Amygdala (tissue), 56 donors: ENCODE measurements around the gene IFIT1B.
"Not testable (repeated sequence)": the region's sequence is repeated elsewhere in the genome, so short reads cannot be mapped to it uniquely, and the experiment has no call there.

Experiments
- DNase-seq, 56 donors: peaks; one replicate each; lab custom pipeline; 2025; lab: John Stamatoyannopoulos, UW

IFIT1B gene

GRCh38 chr10:89377705-89378637 is at the start of gene IFIT1B:
IFIT1B (plus strand) TSS chr10:89378056; CDS start chr10:89378136, 80 bp downstream.
- DNase-seq: no peak

- DNase-seq: no peak
Observed at GRCh38 chr10:89329151-89329550, 48.7 kb upstream of the IFIT1B start.

GRCh38 chr10:89330014-89330413 is 47.8 kb upstream of the IFIT1B start:
- not testable (repeated sequence) for DNase-seq

- DNase-seq: no peak
Observed at GRCh38 chr10:89330537-89331212, 47.2 kb upstream of the IFIT1B start.

- not testable (repeated sequence) for DNase-seq
Observed at GRCh38 chr10:89331487-89332122, 46.3 kb upstream of the IFIT1B start.

GRCh38 chr10:89332123-89332633 is 45.7 kb upstream of the IFIT1B start:
- no peak for DNase-seq

GRCh38 chr10:89335226-89335625 is 42.6 kb upstream of the IFIT1B start:
- no peak for DNase-seq

GRCh38 chr10:89336241-89336640 is 41.6 kb upstream of the IFIT1B start:
- DNase-seq: no peak

- DNase-seq: no peak
Observed at GRCh38 chr10:89337484-89337883, 40.4 kb upstream of the IFIT1B start.

GRCh38 chr10:89338713-89339112 is 39.1 kb upstream of the IFIT1B start:
- DNase-seq: no peak

GRCh38 chr10:89339875-89340274 is 38.0 kb upstream of the IFIT1B start:
- DNase-seq: no peak

GRCh38 chr10:89341649-89342048 is 36.2 kb upstream of the IFIT1B start:
- DNase-seq: no peak

GRCh38 chr10:89342206-89342958 is 35.5 kb upstream of the IFIT1B start:
- peak in 52 of 56 donors; percentile 16 to 96 (median 80) for DNase-seq

- no peak for DNase-seq
Observed at GRCh38 chr10:89343089-89343767, 34.6 kb upstream of the IFIT1B start.

- no peak for DNase-seq
Observed at GRCh38 chr10:89344156-89344555, 33.7 kb upstream of the IFIT1B start.

- no peak for DNase-seq
Observed at GRCh38 chr10:89345367-89346000, 32.4 kb upstream of the IFIT1B start.

GRCh38 chr10:89346405-89347254 is 31.2 kb upstream of the IFIT1B start:
- no peak for DNase-seq
